HCT116 (cell line): ENCODE results near the gene PIGBOS1. TPM values are rescaled to one million over a fixed set of nuclear protein-coding genes. Genes with fewer than 3 reads are reported as not detected.

ENCODE experiments used
- ATAC-seq: fragments of 200-7000 bp; cut with Tn5 transposase; 2 replicates; pipeline ENCODE4 v1.9.1; 2020; ENCODE audit warnings: mild to moderate bottlenecking, moderate library complexity
- BruUV-seq: library from RNA; stranded (reverse); fragments of 400-500 nt; replicated peaks from 2 replicates; lab custom pipeline; 2021; lab: Mats Ljungman, UMichigan
- CTCF ChIA-PET: fragments of 300-600 bp; sonication (Branson Sonifier 250); formaldehyde crosslinking; loops from one replicate; lab custom pipeline; 2021; ENCODE audit warnings: antibody characterized with exemption; lab: Charles Lee
- POLR2A ChIA-PET: fragments of 300-600, 350-600 bp; sonication (Branson Sonifier 250); formaldehyde crosslinking; loops from one replicate; lab custom pipeline; 2021; ENCODE audit warnings: antibody characterized with exemption; lab: Charles Lee
- RAD21 ChIA-PET, 2 experiments: fragments of 300-600 bp; sonication (Branson Sonifier 250); formaldehyde crosslinking; loops; one replicate each; lab custom pipeline; 2023; ENCODE audit warnings: low total read pairs in 2 of 2; ENCODE audit not compliant: uncharacterized antibody in 2 of 2, unreplicated experiment in 2 of 2, low non-redundant PET in 1 of 2; lab: Charles Lee
- DNase-seq: peaks from one replicate; pipeline ENCODE4 v3.0.0-alpha.2; 2010; ENCODE audit warnings: low read depth, low spot score
- H2AFZ ChIP-seq: fragments of 200-600 bp; shearing (Covaris generic), sonication (generic); 2 replicates; pipeline ENCODE4 v1.6.1; 2017; ENCODE audit warnings: low read depth, mixed run types, mixed read lengths, antibody characterized with exemption, low read length; ENCODE audit not compliant: poor library complexity, severe bottlenecking
- H3K27ac ChIP-seq: 2 replicates; pipeline ENCODE4 v1.5.1; 2012; ENCODE audit warnings: low read depth, low read length
- H3K27me3 ChIP-seq: fragments of 200-600 bp; sonication (generic); 2 replicates; pipeline ENCODE4 v1.6.1; 2016; ENCODE audit warnings: mixed run types, low read length, mixed read lengths; ENCODE audit not compliant: insufficient read depth
- H3K36me3 ChIP-seq, 2 experiments: fragments of 200-500 bp in 1 of 2; fragments of 200-600 bp in 1 of 2; sonication (Bioruptor generic) in 1 of 2; sonication (generic) in 1 of 2; 2 replicates each; pipeline versions ENCODE4 v1.5.1 to v1.6.1; 2014 to 2016; ENCODE audit warnings: low read length in 2 of 2, inconsistent platforms in 1 of 2, mixed read lengths in 1 of 2, mixed run types in 1 of 2; ENCODE audit not compliant: insufficient read depth in 2 of 2, control insufficient read depth in 1 of 2
- H3K4me1 ChIP-seq, 2 experiments: fragments of 200-600 bp in 1 of 2; sonication (generic) in 1 of 2; 2 replicates each; pipeline versions ENCODE4 v1.5.1 to v1.6.1; 2012 to 2017; ENCODE audit warnings: low read length in 2 of 2, inconsistent platforms in 1 of 2, mild to moderate bottlenecking in 1 of 2, mixed read lengths in 1 of 2, mixed run types in 1 of 2, moderate library complexity in 1 of 2; ENCODE audit not compliant: insufficient read depth in 2 of 2, control insufficient read depth in 1 of 2
- H3K4me2 ChIP-seq: fragments of 200-600 bp; sonication (generic); 2 replicates; pipeline ENCODE4 v1.6.1; 2017; ENCODE audit warnings: mixed run types, low read length, mixed read lengths
- H3K4me3 ChIP-seq, 2 experiments: fragments of 200-600 bp in 1 of 2; sonication (generic) in 1 of 2; replicated peaks in 1 of 2; 2 replicates each; pipeline ENCODE4 v1.5.1; 2011 to 2016; ENCODE audit warnings: low read length in 2 of 2, control low read depth in 1 of 2, low read depth in 1 of 2, mild to moderate bottlenecking in 1 of 2, mixed read lengths in 1 of 2, mixed run types in 1 of 2
- H3K79me2 ChIP-seq: fragments of 200-600 bp; sonication (generic); 2 replicates; pipeline ENCODE4 v1.6.1; 2017; ENCODE audit warnings: mild to moderate bottlenecking, mixed run types, low read length, moderate library complexity, mixed read lengths; ENCODE audit not compliant: insufficient read depth
- H3K9ac ChIP-seq: fragments of 200-600 bp; sonication (generic); 2 replicates; pipeline ENCODE4 v1.6.1; 2016; ENCODE audit warnings: low read length, mixed read lengths
- H3K9me2 ChIP-seq: fragments of 200-600 bp; sonication (generic), shearing (Covaris generic); 2 replicates; pipeline ENCODE4 v1.6.1; 2017; ENCODE audit warnings: mixed run types, mild to moderate bottlenecking, moderate library complexity; ENCODE audit not compliant: insufficient read depth
- H3K9me3 ChIP-seq, 2 experiments: fragments of 200-500 bp in 1 of 2; fragments of 200-600 bp in 1 of 2; sonication (Bioruptor generic) in 1 of 2; sonication (generic) in 1 of 2; 2 replicates each; pipeline ENCODE4 v1.6.1; 2014 to 2017; ENCODE audit warnings: low read length in 2 of 2, mixed read lengths in 2 of 2, inconsistent platforms in 1 of 2, low read depth in 1 of 2, mild to moderate bottlenecking in 1 of 2, mixed run types in 1 of 2, moderate library complexity in 1 of 2; ENCODE audit not compliant: control insufficient read depth in 1 of 2, insufficient read depth in 1 of 2
- H4K20me1 ChIP-seq: fragments of 200-600 bp; sonication (generic), shearing (Covaris generic); 2 replicates; pipeline ENCODE4 v1.6.1; 2017; ENCODE audit warnings: mixed run types, mild to moderate bottlenecking, moderate library complexity; ENCODE audit not compliant: insufficient read depth
- CEBPB ChIP-seq: IDR thresholded peaks from 2 replicates; pipeline ENCODE4 v1.6.1; 2012; ENCODE audit warnings: low read depth
- EGR1 ChIP-seq: IDR thresholded peaks from 2 replicates; pipeline ENCODE4 v1.6.1; 2012; ENCODE audit warnings: low read depth
- ELF1 ChIP-seq: IDR thresholded peaks from 2 replicates; pipeline ENCODE4 v1.6.1; 2012; ENCODE audit warnings: low read depth, borderline replicate concordance
- FOSL1 ChIP-seq: IDR thresholded peaks from 2 replicates; pipeline ENCODE4 v1.6.1; 2012; ENCODE audit warnings: low read depth
- TCF7L2 ChIP-seq: IDR thresholded peaks from 2 replicates; pipeline ENCODE4 v1.7.0; 2011; ENCODE audit warnings: borderline replicate concordance, inconsistent platforms; ENCODE audit not compliant: insufficient read depth, insufficient read length; ENCODE audit errors: extremely low read depth
- YY1 ChIP-seq: IDR thresholded peaks from 2 replicates; pipeline ENCODE4 v1.6.1; 2011; ENCODE audit warnings: low read length, low read depth, moderate library complexity, mild to moderate bottlenecking; ENCODE audit not compliant: insufficient replicate concordance; ENCODE audit errors: extremely low read depth
- ZNF274 ChIP-seq: fragments of 200-500 bp; sonication (Bioruptor generic); IDR thresholded peaks from 2 replicates; pipeline ENCODE4 v1.6.1; 2014; ENCODE audit warnings: mild to moderate bottlenecking, low read depth, low read length, inconsistent platforms
- intact Hi-C: fragments of 100-400 bp; cut with micrococcal nuclease; formaldehyde crosslinking; loops from 2 replicates; pipeline ENCODE4 v1.10.0; 2022
- total RNA-seq: library from RNA; stranded (reverse); gene quantifications from one replicate; pipeline ENCODE4 v1.2.1, GENCODE V29; 2021; ENCODE audit not compliant: unreplicated experiment
- TF ChIP-seq, protein P1 (sequence below): IDR thresholded peaks from 2 replicates; pipeline ENCODE4 v1.6.1; 2012; ENCODE audit warnings: low read depth
- TF ChIP-seq, protein P2 (sequence below): IDR thresholded peaks from 2 replicates; pipeline ENCODE4 v1.6.1; 2012

PIGBOS1 gene
- total RNA-seq, 1 experiment from 2014 or later = 15.3 TPM

DNA sequence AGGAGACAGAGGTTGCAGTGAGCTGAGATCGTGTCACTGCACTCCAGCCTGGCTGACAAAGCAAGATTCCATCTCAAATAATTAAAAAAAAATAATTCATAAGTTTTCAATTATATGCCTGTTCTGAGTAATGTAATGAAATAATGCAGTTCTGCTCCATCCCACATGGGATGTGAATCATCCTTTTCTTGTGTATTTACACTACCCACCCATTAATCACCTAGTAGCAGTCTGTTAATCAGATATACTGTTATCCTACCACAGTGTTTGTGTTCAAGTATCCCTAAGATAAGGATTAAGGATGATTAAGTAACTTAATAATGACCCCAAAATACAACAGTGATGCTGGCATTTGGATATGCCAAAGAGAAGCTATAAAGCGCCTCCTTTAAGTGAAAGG lies 38.9 kb upstream of the PIGBOS1 start:
- ATAC-seq = no peak
- ChIA-PET POLR2A (no interaction called here), CTCF (no interaction called here), RAD21 (no interaction called here)
- no peak overlapping the region for H3K4me3 ChIP-seq
- DNase-seq = no peak
- H3K27me3 ChIP-seq = no peaks in the 10 kb centered on the region
- H2AFZ ChIP-seq = no peak overlapping the region
- H3K79me2 ChIP-seq = no peaks in the 10 kb centered on the region
- H3K4me2 ChIP-seq = no peak overlapping the region
- H3K36me3 ChIP-seq = no peaks in the 10 kb centered on the region
- H3K9me3 ChIP-seq = no peaks in the 10 kb centered on the region
- no peaks in the 10 kb centered on the region for H3K4me1 ChIP-seq
- no peaks in the 10 kb centered on the region for H4K20me1 ChIP-seq
- no peak overlapping the region for H3K9ac ChIP-seq
- H3K27ac ChIP-seq = no peak overlapping the region
- intact Hi-C loops = no loop called here
- BruUV-seq = no TSS peak
- TF ChIP-seq FOSL1 (no peak), TCF7L2 (no peak), ELF1 (no peak), CEBPB (no peak), ZNF274 (no peak), EGR1 (no peak), YY1 (no peak)
- TF ChIP-seq, protein P1, sequence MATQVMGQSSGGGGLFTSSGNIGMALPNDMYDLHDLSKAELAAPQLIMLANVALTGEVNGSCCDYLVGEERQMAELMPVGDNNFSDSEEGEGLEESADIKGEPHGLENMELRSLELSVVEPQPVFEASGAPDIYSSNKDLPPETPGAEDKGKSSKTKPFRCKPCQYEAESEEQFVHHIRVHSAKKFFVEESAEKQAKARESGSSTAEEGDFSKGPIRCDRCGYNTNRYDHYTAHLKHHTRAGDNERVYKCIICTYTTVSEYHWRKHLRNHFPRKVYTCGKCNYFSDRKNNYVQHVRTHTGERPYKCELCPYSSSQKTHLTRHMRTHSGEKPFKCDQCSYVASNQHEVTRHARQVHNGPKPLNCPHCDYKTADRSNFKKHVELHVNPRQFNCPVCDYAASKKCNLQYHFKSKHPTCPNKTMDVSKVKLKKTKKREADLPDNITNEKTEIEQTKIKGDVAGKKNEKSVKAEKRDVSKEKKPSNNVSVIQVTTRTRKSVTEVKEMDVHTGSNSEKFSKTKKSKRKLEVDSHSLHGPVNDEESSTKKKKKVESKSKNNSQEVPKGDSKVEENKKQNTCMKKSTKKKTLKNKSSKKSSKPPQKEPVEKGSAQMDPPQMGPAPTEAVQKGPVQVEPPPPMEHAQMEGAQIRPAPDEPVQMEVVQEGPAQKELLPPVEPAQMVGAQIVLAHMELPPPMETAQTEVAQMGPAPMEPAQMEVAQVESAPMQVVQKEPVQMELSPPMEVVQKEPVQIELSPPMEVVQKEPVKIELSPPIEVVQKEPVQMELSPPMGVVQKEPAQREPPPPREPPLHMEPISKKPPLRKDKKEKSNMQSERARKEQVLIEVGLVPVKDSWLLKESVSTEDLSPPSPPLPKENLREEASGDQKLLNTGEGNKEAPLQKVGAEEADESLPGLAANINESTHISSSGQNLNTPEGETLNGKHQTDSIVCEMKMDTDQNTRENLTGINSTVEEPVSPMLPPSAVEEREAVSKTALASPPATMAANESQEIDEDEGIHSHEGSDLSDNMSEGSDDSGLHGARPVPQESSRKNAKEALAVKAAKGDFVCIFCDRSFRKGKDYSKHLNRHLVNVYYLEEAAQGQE = no peak
- TF ChIP-seq, protein P2, sequence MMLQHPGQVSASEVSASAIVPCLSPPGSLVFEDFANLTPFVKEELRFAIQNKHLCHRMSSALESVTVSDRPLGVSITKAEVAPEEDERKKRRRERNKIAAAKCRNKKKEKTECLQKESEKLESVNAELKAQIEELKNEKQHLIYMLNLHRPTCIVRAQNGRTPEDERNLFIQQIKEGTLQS = no peak
- TF ChIP-seq, all 23 proteins: peak for 0
- H3K9me2 ChIP-seq = no peaks in the 10 kb centered on the region
